GM19452 (cell line): ENCODE measurements around the gene IP6K1.
A peak's percentile ranks its signal among the peaks of the same experiment; 100 is the strongest.
"Not testable (repeated sequence)": the region's sequence is repeated elsewhere in the genome, so short reads cannot be mapped to it uniquely, and the experiment has no call there.

Experiments used
- ATAC-seq: cut with Tn5 transposase; IDR thresholded peaks from one replicate; pipeline ENCODE4 v1.9.1; 2021; ENCODE audit not compliant: unreplicated experiment

IP6K1 gene

GRCh38 chr3:49786357-49787181 is at the start of gene IP6K1:
Gene IP6K1 (minus strand): TSS chr3:49786542. CDS start chr3:49748040, 38,502 bp downstream.
- peak; percentile 97 for ATAC-seq

GRCh38 chr3:49831341-49831740 is 45.0 kb upstream of the IP6K1 start:
- no peak for ATAC-seq

- no peak for ATAC-seq
Measured at GRCh38 chr3:49826016-49826415, 39.7 kb upstream of the IP6K1 start.

- not testable (repeated sequence) for ATAC-seq
Measured at GRCh38 chr3:49823131-49823530, 36.8 kb upstream of the IP6K1 start.

- peak; percentile 60 for ATAC-seq
Measured at GRCh38 chr3:49813497-49814174, 27.3 kb upstream of the IP6K1 start, which contains the start of gene UBA7. Gene UBA7 (minus strand): TSS chr3:49813953. CDS start chr3:49813787, 166 bp downstream.

GRCh38 chr3:49812916-49813496 is 26.7 kb upstream of the IP6K1 start:
- ATAC-seq: no peak

GRCh38 chr3:49807431-49808114 is 21.2 kb upstream of the IP6K1 start:
- ATAC-seq: no peak

- no peak for ATAC-seq
Measured at GRCh38 chr3:49806850-49807249, 20.5 kb upstream of the IP6K1 start.

- ATAC-seq: no peak
Measured at GRCh38 chr3:49805897-49806701, 19.8 kb upstream of the IP6K1 start.

GRCh38 chr3:49805367-49805782 is 19.0 kb upstream of the IP6K1 start:
- no peak for ATAC-seq

- no peak for ATAC-seq
Measured at GRCh38 chr3:49804141-49805041, 18.0 kb upstream of the IP6K1 start.

- ATAC-seq: peak; percentile 7
Measured at GRCh38 chr3:49803465-49804140, 17.3 kb upstream of the IP6K1 start.

GRCh38 chr3:49802719-49803464 is 16.6 kb upstream of the IP6K1 start, which contains the start of gene INKA1:
Gene INKA1 (plus strand): TSS chr3:49803261. CDS start chr3:49803393, 132 bp downstream.
- peak; percentile 61 for ATAC-seq

- no peak for ATAC-seq
Measured at GRCh38 chr3:49801160-49801559, 14.8 kb upstream of the IP6K1 start.

GRCh38 chr3:49799761-49800160 is 13.4 kb upstream of the IP6K1 start, which contains the start of gene CDHR4:
Gene CDHR4 (minus strand): TSS chr3:49799873. CDS start chr3:49799812, 61 bp downstream.
- ATAC-seq: no peak

GRCh38 chr3:49799105-49799504 is 12.8 kb upstream of the IP6K1 start:
- ATAC-seq: no peak

- ATAC-seq: no peak
Measured at GRCh38 chr3:49794926-49795905, 8.9 kb upstream of the IP6K1 start.
